ENCODE measurements around the gene CALN1. TPM values are rescaled to one million over a fixed set of nuclear protein-coding genes. Genes with fewer than 3 reads are reported as not detected.
"Not testable (repeated sequence)": the region's sequence is repeated elsewhere in the genome, so short reads cannot be mapped to it uniquely, and the experiment has no call there.

Gene CALN1
- total RNA-seq, 1 donor from 2014 or later: 0.13 TPM

- no peak for DNase-seq (ENCODE audit: low read depth in 2 of 2)
These were observed 313.1 kb downstream of the CALN1 start for GRCh38 chr7:72098807-72099580.

- no peak for DNase-seq (ENCODE audit: low read depth in 2 of 2)
These were observed 314.9 kb downstream of the CALN1 start for GRCh38 chr7:72097226-72097625.

GRCh38 chr7:72092769-72093168, 319.4 kb downstream of the CALN1 start:
- no peak for DNase-seq (ENCODE audit: low read depth in 2 of 2)

GRCh38 chr7:72087926-72088325, 324.2 kb downstream of the CALN1 start:
- no peak for DNase-seq (ENCODE audit: low read depth in 2 of 2)

GRCh38 chr7:72080865-72081510, 331.1 kb downstream of the CALN1 start:
- DNase-seq (ENCODE audit: low read depth in 2 of 2): no peak

GRCh38 chr7:72080341-72080766, 331.8 kb downstream of the CALN1 start:
- no peak for DNase-seq (ENCODE audit: low read depth in 2 of 2)

- no peak for DNase-seq (ENCODE audit: low read depth in 2 of 2)
These were observed 333.3 kb downstream of the CALN1 start for GRCh38 chr7:72078856-72079255.

- no peak for DNase-seq (ENCODE audit: low read depth in 2 of 2)
These were observed 333.8 kb downstream of the CALN1 start for GRCh38 chr7:72078301-72078700.

GRCh38 chr7:72077786-72078185, 334.4 kb downstream of the CALN1 start:
- no peak for DNase-seq (ENCODE audit: low read depth in 2 of 2)

- DNase-seq (ENCODE audit: low read depth in 2 of 2): no peak
These were observed 339.2 kb downstream of the CALN1 start for GRCh38 chr7:72072901-72073300.

GRCh38 chr7:72069263-72069662, 342.9 kb downstream of the CALN1 start:
- no peak for DNase-seq (ENCODE audit: low read depth in 2 of 2)

GRCh38 chr7:72065764-72066163, 346.4 kb downstream of the CALN1 start:
- DNase-seq (ENCODE audit: low read depth in 2 of 2): not testable (repeated sequence)

GRCh38 chr7:72064916-72065315, 347.2 kb downstream of the CALN1 start:
- DNase-seq (ENCODE audit: low read depth in 2 of 2): no peak

GRCh38 chr7:72063330-72063729, 348.8 kb downstream of the CALN1 start:
- DNase-seq (ENCODE audit: low read depth in 2 of 2): no peak

- DNase-seq (ENCODE audit: low read depth in 2 of 2): no peak
These were observed 349.5 kb downstream of the CALN1 start for GRCh38 chr7:72062666-72063065.

GRCh38 chr7:72059925-72060324, 352.2 kb downstream of the CALN1 start:
- DNase-seq (ENCODE audit: low read depth in 2 of 2): no peak

- no peak for DNase-seq (ENCODE audit: low read depth in 2 of 2)
These were observed 353.6 kb downstream of the CALN1 start for GRCh38 chr7:72058579-72058978.

- DNase-seq (ENCODE audit: low read depth in 2 of 2): no peak
These were observed 354.3 kb downstream of the CALN1 start for GRCh38 chr7:72057796-72058195.

- DNase-seq (ENCODE audit: low read depth in 2 of 2): no peak
These were observed 354.9 kb downstream of the CALN1 start for GRCh38 chr7:72057231-72057630.

- no peak for DNase-seq (ENCODE audit: low read depth in 2 of 2)
These were observed 356.7 kb downstream of the CALN1 start for GRCh38 chr7:72055426-72055825.

GRCh38 chr7:72053292-72053691, 358.8 kb downstream of the CALN1 start:
- DNase-seq (ENCODE audit: low read depth in 2 of 2): no peak

GRCh38 chr7:72048420-72048819, 363.7 kb downstream of the CALN1 start:
- DNase-seq (ENCODE audit: low read depth in 2 of 2): no peak

GRCh38 chr7:72042855-72043254, 369.3 kb downstream of the CALN1 start:
- no peak for DNase-seq (ENCODE audit: low read depth in 2 of 2)

All from dermis microvascular lymphatic vessel endothelial cell (primary cell).